Progenitor cell of endocrine pancreas (in vitro differentiated cells): ENCODE results near the gene KCTD14. TPM values are rescaled to one million over a fixed set of nuclear protein-coding genes. Genes with fewer than 3 reads are reported as not detected.
"Not testable (repeated sequence)": the region's sequence is repeated elsewhere in the genome, so short reads cannot be mapped to it uniquely, and the experiment has no call there.

Source experiments
- DNase-seq: peaks from one replicate; pipeline ENCODE4 v3.0.0; 2021; ENCODE audit warnings: low spot score; ENCODE audit not compliant: unreplicated experiment
- H3K27ac Mint-ChIP-seq: 2 replicates; pipeline ENCODE4 v1.8.0; 2021; ENCODE audit warnings: mild to moderate bottlenecking, moderate library complexity, mixed read lengths
- H3K27me3 Mint-ChIP-seq: 2 replicates; pipeline ENCODE4 v1.8.0; 2021; ENCODE audit warnings: mixed read lengths
- H3K36me3 Mint-ChIP-seq: 2 replicates; pipeline ENCODE4 v1.8.0; 2022; ENCODE audit warnings: mixed read lengths; ENCODE audit not compliant: insufficient read depth
- H3K4me1 Mint-ChIP-seq: 2 replicates; pipeline ENCODE4 v1.8.0; 2021; ENCODE audit warnings: low read depth, mixed read lengths
- H3K4me3 Mint-ChIP-seq: 2 replicates; pipeline ENCODE4 v1.8.0; 2021; ENCODE audit warnings: low read depth, mild to moderate bottlenecking, moderate library complexity, mixed read lengths
- H3K9me3 Mint-ChIP-seq: 2 replicates; pipeline ENCODE4 v1.8.0; 2021; ENCODE audit warnings: low read depth, mixed read lengths
- total RNA-seq: library from RNA; stranded (reverse); gene quantifications from 2 replicates; pipeline ENCODE4 v1.2.1, GENCODE V29; 2021
- TF ChIP-seq, protein P1 (sequence below): fragments of 200-600 bp; sonication (generic); IDR thresholded peaks from one replicate; pipeline ENCODE4 v1.5.0; 2021; ENCODE audit warnings: antibody characterized with exemption, mild to moderate bottlenecking; ENCODE audit not compliant: unreplicated experiment

KCTD14 gene
- total RNA-seq, 1 donor from 2014 or later, result 5.4 TPM

DNA sequence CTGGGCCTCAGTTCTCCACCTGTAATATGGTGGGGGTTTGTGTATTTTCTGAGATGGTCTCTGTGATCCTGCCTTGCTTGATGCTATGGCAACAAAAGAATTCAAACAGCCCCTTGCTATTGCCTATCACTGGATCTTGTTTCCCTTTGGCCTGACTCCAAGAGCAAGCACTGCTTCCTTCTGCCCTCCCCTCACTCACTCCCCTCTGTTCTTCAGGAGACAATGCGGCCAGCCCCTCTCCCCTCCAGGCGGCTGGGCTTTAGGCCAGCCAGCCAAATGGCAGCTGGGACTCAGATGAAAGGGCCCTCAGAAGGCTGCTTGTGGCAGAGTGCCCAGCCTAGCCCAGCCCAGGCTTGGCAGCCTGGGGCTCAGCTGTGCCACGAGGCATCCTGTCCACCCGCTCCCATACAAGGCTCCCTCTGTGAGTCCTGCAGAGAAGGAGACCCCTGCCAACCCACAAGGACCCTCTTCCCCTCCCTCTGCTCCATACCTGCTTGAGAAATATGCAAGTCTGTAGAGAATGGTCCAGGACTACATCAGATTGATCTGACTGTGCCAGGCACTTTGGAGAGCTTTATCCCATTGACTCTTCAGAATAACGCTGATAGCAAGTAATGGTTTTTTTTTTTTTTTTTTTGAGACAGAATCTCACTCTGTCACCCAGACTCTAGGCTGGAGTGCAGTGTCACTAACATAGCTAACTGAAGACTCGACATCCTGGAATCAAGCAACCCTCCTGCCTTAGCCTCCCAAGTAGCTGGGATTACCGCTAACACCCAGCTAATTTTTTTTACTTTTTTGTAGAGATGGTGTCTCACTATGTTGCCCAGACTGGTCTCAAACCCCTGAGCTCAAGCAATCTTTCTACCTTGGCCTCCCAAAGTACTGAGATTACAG is 7.6 kb upstream of the KCTD14 start:
- H3K36me3 Mint-ChIP-seq, result no peaks in the 10 kb centered on the region
- H3K4me1 Mint-ChIP-seq, result peaks cover 18% of the 10 kb centered on the region
- no peak for DNase-seq
- H3K27ac Mint-ChIP-seq, result peak overlapping the region; percentile 89
- TF ChIP-seq, protein P1, sequence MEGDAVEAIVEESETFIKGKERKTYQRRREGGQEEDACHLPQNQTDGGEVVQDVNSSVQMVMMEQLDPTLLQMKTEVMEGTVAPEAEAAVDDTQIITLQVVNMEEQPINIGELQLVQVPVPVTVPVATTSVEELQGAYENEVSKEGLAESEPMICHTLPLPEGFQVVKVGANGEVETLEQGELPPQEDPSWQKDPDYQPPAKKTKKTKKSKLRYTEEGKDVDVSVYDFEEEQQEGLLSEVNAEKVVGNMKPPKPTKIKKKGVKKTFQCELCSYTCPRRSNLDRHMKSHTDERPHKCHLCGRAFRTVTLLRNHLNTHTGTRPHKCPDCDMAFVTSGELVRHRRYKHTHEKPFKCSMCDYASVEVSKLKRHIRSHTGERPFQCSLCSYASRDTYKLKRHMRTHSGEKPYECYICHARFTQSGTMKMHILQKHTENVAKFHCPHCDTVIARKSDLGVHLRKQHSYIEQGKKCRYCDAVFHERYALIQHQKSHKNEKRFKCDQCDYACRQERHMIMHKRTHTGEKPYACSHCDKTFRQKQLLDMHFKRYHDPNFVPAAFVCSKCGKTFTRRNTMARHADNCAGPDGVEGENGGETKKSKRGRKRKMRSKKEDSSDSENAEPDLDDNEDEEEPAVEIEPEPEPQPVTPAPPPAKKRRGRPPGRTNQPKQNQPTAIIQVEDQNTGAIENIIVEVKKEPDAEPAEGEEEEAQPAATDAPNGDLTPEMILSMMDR, result no peak
- no peaks in the 10 kb centered on the region for H3K9me3 Mint-ChIP-seq
- H3K4me3 Mint-ChIP-seq, result no peak overlapping the region
- H3K27me3 Mint-ChIP-seq, result no peaks in the 10 kb centered on the region

DNA sequence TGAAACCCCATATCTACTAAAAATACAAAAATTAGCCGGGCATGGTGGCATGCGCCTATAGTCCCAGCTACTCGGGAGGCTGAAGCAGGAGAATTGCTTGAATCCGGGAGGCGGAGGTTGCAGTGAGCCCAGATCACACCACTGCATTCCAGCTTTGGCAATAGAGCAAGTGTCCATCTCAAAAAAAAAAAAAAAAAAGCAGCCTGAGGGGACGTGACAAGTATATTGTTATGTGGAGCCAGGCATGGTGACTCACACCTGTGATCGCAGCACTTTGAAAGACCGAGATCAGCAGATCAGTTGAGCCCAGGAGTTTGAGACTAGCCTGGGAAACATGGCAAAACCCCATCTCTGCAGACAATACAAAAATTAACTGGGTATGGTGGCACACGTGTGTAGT is 5.3 kb upstream of the KCTD14 start:
- H3K9me3 Mint-ChIP-seq, H3K27me3 Mint-ChIP-seq, DNase-seq, H3K4me3 Mint-ChIP-seq, H3K36me3 Mint-ChIP-seq: not testable (repeated sequence)
- Mint-ChIP-seq H3K27ac (peak overlapping the region; percentile 35), H3K4me1 (peaks cover 21% of the 10 kb centered on the region)

GRCh38 chr11:78027759-78028158 is 4.7 kb upstream of the KCTD14 start:
- DNase-seq, result no peak
- H3K36me3 Mint-ChIP-seq, result no peaks in the 10 kb centered on the region
- no peak overlapping the region for H3K4me3 Mint-ChIP-seq
- no peaks in the 10 kb centered on the region for H3K27me3 Mint-ChIP-seq
- TF ChIP-seq, protein P1, result no peak
- H3K27ac Mint-ChIP-seq, result no peak overlapping the region
- H3K4me1 Mint-ChIP-seq, result peaks cover 22% of the 10 kb centered on the region
- no peaks in the 10 kb centered on the region for H3K9me3 Mint-ChIP-seq

DNA sequence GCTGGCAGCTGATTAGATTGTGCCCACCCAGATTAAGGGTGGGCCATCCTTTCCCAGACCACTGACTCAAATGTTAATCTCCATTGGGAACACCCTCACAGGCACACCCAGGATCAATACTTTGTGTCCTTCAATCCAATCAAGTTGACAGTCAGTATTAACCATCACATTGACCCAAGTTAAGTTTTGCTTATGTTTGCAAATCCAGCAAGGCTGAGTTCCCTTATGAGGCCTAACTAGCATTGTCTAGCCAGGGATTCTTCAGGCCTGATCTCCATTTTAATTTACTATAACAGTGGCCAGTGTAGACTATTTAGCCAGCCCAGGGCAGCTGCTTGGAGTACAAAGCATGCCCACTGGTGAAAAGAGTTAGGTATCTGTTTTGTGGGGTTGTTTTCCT is 2.3 kb upstream of the KCTD14 start:
- Mint-ChIP-seq H3K27ac (no peak overlapping the region), H3K4me1 (peaks cover 35% of the 10 kb centered on the region), H3K36me3 (no peaks in the 10 kb centered on the region), H3K4me3 (no peak overlapping the region), H3K9me3 (no peaks in the 10 kb centered on the region), H3K27me3 (no peaks in the 10 kb centered on the region)
- TF ChIP-seq, protein P1, result no peak
- no peak for DNase-seq

DNA sequence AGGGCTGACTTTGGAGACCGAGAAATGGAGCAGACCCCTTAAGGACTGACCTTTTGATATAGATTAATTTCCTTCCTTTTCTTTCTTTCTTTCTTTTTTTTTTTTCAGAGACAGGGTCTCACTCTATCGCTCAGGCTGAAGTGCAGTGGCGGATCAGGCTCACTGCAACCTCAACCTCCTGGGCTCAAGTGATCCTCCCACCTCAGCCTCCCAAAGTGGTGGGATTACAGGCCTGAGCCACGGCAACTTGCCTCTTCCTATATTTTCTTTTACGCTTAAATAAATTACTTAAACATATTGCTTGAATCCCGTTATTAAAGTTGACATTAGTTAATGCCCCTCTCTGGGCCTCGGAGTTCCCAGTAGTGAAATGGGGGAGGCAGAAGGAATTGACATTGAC is 350 bp upstream of the KCTD14 start:
- no peaks in the 10 kb centered on the region for H3K9me3 Mint-ChIP-seq
- TF ChIP-seq, protein P1, result peak; percentile 16
- H3K36me3 Mint-ChIP-seq, result no peaks in the 10 kb centered on the region
- H3K4me3 Mint-ChIP-seq, result peak overlapping the region; percentile 87
- peaks cover 37% of the 10 kb centered on the region for H3K4me1 Mint-ChIP-seq
- no peaks in the 10 kb centered on the region for H3K27me3 Mint-ChIP-seq
- no peak for DNase-seq
- peak overlapping the region; percentile 95 for H3K27ac Mint-ChIP-seq

DNA sequence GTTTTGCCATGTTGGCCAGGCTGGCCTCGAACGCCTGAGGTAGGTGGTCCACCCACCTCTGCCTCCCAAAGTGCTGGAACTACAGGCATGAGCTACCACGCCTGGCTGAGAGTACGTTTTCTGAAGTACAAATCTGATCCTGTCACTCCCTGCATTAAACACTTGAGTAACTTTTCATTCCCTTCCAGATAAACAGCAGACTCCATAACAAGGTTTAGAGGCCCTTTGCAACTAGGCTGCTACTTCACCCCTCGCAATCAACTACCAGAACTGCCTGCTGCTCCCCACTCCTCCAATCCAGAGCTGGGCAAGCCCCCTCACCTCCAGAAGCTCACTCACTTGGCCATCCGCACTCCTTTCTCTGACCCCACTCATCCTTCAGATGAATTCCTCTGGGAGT is 1.5 kb downstream of the KCTD14 start:
- DNase-seq, result no peak
- Mint-ChIP-seq H3K4me1 (peaks cover 33% of the 10 kb centered on the region), H3K27ac (no peak overlapping the region), H3K9me3 (no peaks in the 10 kb centered on the region), H3K27me3 (no peaks in the 10 kb centered on the region), H3K36me3 (no peaks in the 10 kb centered on the region), H3K4me3 (peak overlapping the region; percentile 87)
- TF ChIP-seq, protein P1, result no peak
